HEK293 (cell line): ENCODE data around the gene TMEM161B.

Experiments
- CTCF ChIA-PET: fragments of 350-600 bp; formaldehyde crosslinking; extraction: SDS; loops from one replicate; lab custom pipeline; 2021; ENCODE audit warnings: antibody characterized with exemption; lab: Yijun Ruan, JAX
- POLR2A ChIA-PET: fragments of 300-600 bp; formaldehyde crosslinking; extraction: SDS; loops from one replicate; lab custom pipeline; 2020; ENCODE audit warnings: antibody characterized with exemption, inconsistent platforms; lab: Yijun Ruan, JAX
- H3K27ac ChIP-seq: fragments of 200-500 bp; sonication (Bioruptor generic); 2 replicates; pipeline ENCODE4 v1.5.1; 2014; ENCODE audit warnings: low read depth, low read length, control low read depth, inconsistent platforms; ENCODE audit errors: extremely low read depth
- H3K36me3 ChIP-seq, 2 experiments: fragments of 200-500 bp in 1 of 2; sonication (Bioruptor generic) in 1 of 2; 1 replicate in 1 of 2; 2 replicates in 1 of 2; pipeline ENCODE4 v1.5.1; 2014 to 2017; ENCODE audit warnings: inconsistent platforms in 2 of 2, low read length in 2 of 2; ENCODE audit not compliant: control insufficient read depth in 2 of 2, insufficient read depth in 1 of 2
- H3K4me1 ChIP-seq: fragments of 200-500 bp; sonication (Bioruptor generic); 2 replicates; pipeline ENCODE4 v1.5.1; 2014; ENCODE audit warnings: mild to moderate bottlenecking, low read length, inconsistent platforms; ENCODE audit not compliant: control insufficient read depth, insufficient read depth
- H3K4me3 ChIP-seq: 2 replicates; pipeline ENCODE4 v1.5.1; 2011; ENCODE audit warnings: low read depth, mild to moderate bottlenecking, control low read depth, low read length, moderate library complexity
- H3K9me3 ChIP-seq: fragments of 200-500 bp; sonication (Bioruptor generic); 2 replicates; pipeline ENCODE4 v1.5.1; 2014; ENCODE audit warnings: low read depth, low read length, inconsistent platforms; ENCODE audit not compliant: control insufficient read depth, insufficient read depth
- BCL11B ChIP-seq: fragments of 450-650 bp; formaldehyde crosslinking; IDR thresholded peaks from 2 replicates; pipeline ENCODE4 v1.5.1; 2016; ENCODE audit warnings: low read depth, missing biosample characterization, missing genetic modification characterization
- EGR2 ChIP-seq: fragments of 450-650 bp; formaldehyde crosslinking; IDR thresholded peaks from 2 replicates; pipeline ENCODE4 v1.5.1; 2016; ENCODE audit warnings: low read depth, missing biosample characterization, missing genetic modification characterization
- PRDM10 ChIP-seq: fragments of 450-650 bp; formaldehyde crosslinking; IDR thresholded peaks from 2 replicates; pipeline ENCODE4 v1.5.1; 2016; ENCODE audit warnings: missing biosample characterization, missing genetic modification characterization
- REPIN1 ChIP-seq: fragments of 450-650 bp; formaldehyde crosslinking; IDR thresholded peaks from 2 replicates; pipeline ENCODE4 v1.5.1; 2017; ENCODE audit warnings: missing biosample characterization, missing genetic modification characterization, low read depth
- SCRT2 ChIP-seq: fragments of 450-650 bp; formaldehyde crosslinking; IDR thresholded peaks from 2 replicates; pipeline ENCODE4 v1.5.1; 2016; ENCODE audit warnings: missing biosample characterization, missing genetic modification characterization
- SETDB1 ChIP-seq: IDR thresholded peaks from one replicate; pipeline ENCODE4 v1.6.1; 2017; ENCODE audit warnings: mild to moderate bottlenecking, low read length, moderate library complexity, mixed read lengths; ENCODE audit not compliant: insufficient read length
- SP3 ChIP-seq: fragments of 450-650 bp; formaldehyde crosslinking; IDR thresholded peaks from 2 replicates; pipeline ENCODE4 v1.5.1; 2016; ENCODE audit warnings: missing biosample characterization, missing genetic modification characterization
- ZFP69B ChIP-seq: fragments of 450-650 bp; formaldehyde crosslinking; IDR thresholded peaks from 2 replicates; pipeline ENCODE4 v1.5.1; 2016; ENCODE audit warnings: missing biosample characterization, missing genetic modification characterization
- ZNF184 ChIP-seq: fragments of 450-650 bp; IDR thresholded peaks from 2 replicates; pipeline ENCODE4 v1.5.1; 2018; ENCODE audit warnings: missing biosample characterization, mild to moderate bottlenecking, missing genetic modification characterization
- ZNF214 ChIP-seq: fragments of 450-650 bp; formaldehyde crosslinking; IDR thresholded peaks from 2 replicates; pipeline ENCODE4 v1.5.1; 2017; ENCODE audit warnings: missing biosample characterization, mild to moderate bottlenecking, missing genetic modification characterization, borderline replicate concordance
- ZNF23 ChIP-seq: fragments of 450-650 bp; formaldehyde crosslinking; IDR thresholded peaks from 2 replicates; pipeline ENCODE4 v1.5.1; 2016; ENCODE audit warnings: missing biosample characterization, missing genetic modification characterization, borderline replicate concordance
- ZNF335 ChIP-seq: fragments of 450-650 bp; formaldehyde crosslinking; conservative IDR thresholded peaks from 2 replicates; pipeline ENCODE4 v1.5.1; 2016; ENCODE audit warnings: missing biosample characterization, missing genetic modification characterization
- ZNF449 ChIP-seq: fragments of 450-650 bp; formaldehyde crosslinking; IDR thresholded peaks from 2 replicates; pipeline ENCODE4 v1.5.1; 2017; ENCODE audit warnings: missing biosample characterization, mild to moderate bottlenecking, missing genetic modification characterization, moderate library complexity
- ZNF518A ChIP-seq: fragments of 450-650 bp; formaldehyde crosslinking; conservative IDR thresholded peaks from 2 replicates; pipeline ENCODE4 v1.5.1; 2016; ENCODE audit warnings: low read depth, missing biosample characterization, missing genetic modification characterization
- ZNF560 ChIP-seq: fragments of 450-650 bp; formaldehyde crosslinking; IDR thresholded peaks from 2 replicates; pipeline ENCODE4 v1.5.1; 2017; ENCODE audit warnings: missing biosample characterization, missing genetic modification characterization, borderline replicate concordance
- ZNF580 ChIP-seq: fragments of 450-650 bp; formaldehyde crosslinking; IDR thresholded peaks from 2 replicates; pipeline ENCODE4 v1.5.1; 2016; ENCODE audit warnings: missing biosample characterization, missing genetic modification characterization
- ZNF596 ChIP-seq: fragments of 450-650 bp; IDR thresholded peaks from 2 replicates; pipeline ENCODE4 v1.5.0; 2018; ENCODE audit warnings: missing biosample characterization, mild to moderate bottlenecking, missing genetic modification characterization, moderate library complexity
- ZNF621 ChIP-seq: fragments of 450-650 bp; formaldehyde crosslinking; IDR thresholded peaks from 2 replicates; pipeline ENCODE4 v1.5.1; 2017; ENCODE audit warnings: missing biosample characterization, missing genetic modification characterization
- ZNF629 ChIP-seq: fragments of 450-650 bp; formaldehyde crosslinking; IDR thresholded peaks from 2 replicates; pipeline ENCODE4 v1.5.1; 2017; ENCODE audit warnings: missing biosample characterization, missing genetic modification characterization
- ZNF677 ChIP-seq: fragments of 450-650 bp; IDR thresholded peaks from 2 replicates; pipeline ENCODE4 v1.5.0; 2018; ENCODE audit warnings: missing biosample characterization, mild to moderate bottlenecking, missing genetic modification characterization, moderate library complexity
- ZNF692 ChIP-seq: fragments of 450-650 bp; formaldehyde crosslinking; IDR thresholded peaks from 2 replicates; pipeline ENCODE4 v1.5.1; 2016; ENCODE audit warnings: missing biosample characterization, missing genetic modification characterization
- ZNF701 ChIP-seq: fragments of 450-650 bp; formaldehyde crosslinking; IDR thresholded peaks from 2 replicates; pipeline ENCODE4 v1.5.1; 2016; ENCODE audit warnings: missing biosample characterization, missing genetic modification characterization
- ZNF76 ChIP-seq: fragments of 450-650 bp; formaldehyde crosslinking; IDR thresholded peaks from 2 replicates; pipeline ENCODE4; 2016; ENCODE audit warnings: low read depth, missing biosample characterization, missing genetic modification characterization, borderline replicate concordance

Gene TMEM161B

GRCh38 chr5:88268385-88269184, at the start of gene TMEM161B:
Gene TMEM161B, minus strand, starts transcription at chr5:88268845. Its CDS starts 122 bp downstream, at chr5:88268723.
- no peaks in the 10 kb centered on the region for H3K9me3 ChIP-seq
- no peaks in the 10 kb centered on the region for H3K4me1 ChIP-seq
- H3K4me3 ChIP-seq, result peak within 1 kb of the TSS; percentile 62
- CTCF ChIA-PET, result interaction anchor here (1.0 to 1.1 kb wide), 2 partner anchors 13 to 413 kb away, joined by 3 to 4 read pairs; no protein-coding TSS in a partner anchor
- H3K27ac ChIP-seq, result peak within 1 kb of the TSS; percentile 71
- peaks cover 9 to 36% of the 10 kb centered on the region in 2 experiments; a peak in 1 of 3 replicates for H3K36me3 ChIP-seq
- POLR2A ChIA-PET, result interaction anchor here (0.6 kb wide), 1 partner anchor 12 kb away, joined by 5 read pairs; no protein-coding TSS in a partner anchor
- TF ChIP-seq ZNF518A (tag by site-specific recombination), result peak; percentile 99
- TF ChIP-seq ZNF560, result no peak
- no peak for TF ChIP-seq ZNF214 (tag by site-specific recombination)
- peak; percentile 99 for TF ChIP-seq EGR2
- TF ChIP-seq REPIN1, result no peak
- TF ChIP-seq ZNF692 (tag by site-specific recombination), result peak; percentile 87
- peak; percentile 81 for TF ChIP-seq ZNF580
- peak; percentile 70 for TF ChIP-seq SP3 (tag by site-specific recombination)
- no peak for TF ChIP-seq ZNF701 (tag by site-specific recombination)
- no peak for TF ChIP-seq SETDB1
- peak; percentile 4; the same call in 1 of the 2 replicates for TF ChIP-seq PRDM10 (tag by site-specific recombination)
- TF ChIP-seq ZNF596 (tag by site-specific recombination), result no peak
- no peak for TF ChIP-seq ZNF621 (tag by site-specific recombination)
- no peak for TF ChIP-seq ZNF184 (tag by site-specific recombination)
- TF ChIP-seq ZNF677 (tag by site-specific recombination), result no peak
- no peak for TF ChIP-seq ZNF76 (tag by site-specific recombination)
- TF ChIP-seq ZFP69B (tag by site-specific recombination), result peak; percentile 77; the same call in 1 of the 2 replicates
- TF ChIP-seq ZNF449 (tag by site-specific recombination), result no peak
- TF ChIP-seq BCL11B (tag by site-specific recombination), result no peak; the same call in 1 of the 2 replicates
- peak; percentile 90 for TF ChIP-seq ZNF629 (tag by site-specific recombination)
- no peak for TF ChIP-seq ZNF23 (tag by site-specific recombination)
- TF ChIP-seq ZNF335 (tag by site-specific recombination), result peak; percentile 95
- TF ChIP-seq SCRT2 (tag by site-specific recombination), result peak; percentile 42; the same call in 1 of the 2 replicates
